HS-5 (cell line): ENCODE data around the gene SPINK9.

ENCODE experiments used
- DNase-seq: peaks from one replicate; pipeline ENCODE4 v3.0.0-alpha.2; 2012; ENCODE audit warnings: low read depth

SPINK9 gene

DNA sequence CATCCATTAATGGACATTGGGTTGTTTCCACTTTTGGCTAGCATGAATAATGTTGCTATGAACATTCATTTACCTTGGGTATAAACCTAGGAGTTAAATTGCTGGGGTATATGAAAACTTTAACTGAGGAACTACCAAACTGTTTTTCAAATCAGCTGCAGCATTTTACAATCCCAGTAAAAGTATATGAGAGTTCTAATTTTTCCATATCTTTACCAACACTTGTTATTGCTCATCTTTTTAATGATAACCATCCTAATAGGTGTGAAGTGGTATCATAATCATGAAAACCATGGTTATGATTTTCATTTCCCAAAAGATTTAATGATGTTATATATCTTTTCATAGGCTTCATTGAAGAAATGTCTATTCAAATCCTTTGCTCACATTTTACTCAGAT lies 32.9 kb downstream of the SPINK9 start:
- DNase-seq = no peak

DNA sequence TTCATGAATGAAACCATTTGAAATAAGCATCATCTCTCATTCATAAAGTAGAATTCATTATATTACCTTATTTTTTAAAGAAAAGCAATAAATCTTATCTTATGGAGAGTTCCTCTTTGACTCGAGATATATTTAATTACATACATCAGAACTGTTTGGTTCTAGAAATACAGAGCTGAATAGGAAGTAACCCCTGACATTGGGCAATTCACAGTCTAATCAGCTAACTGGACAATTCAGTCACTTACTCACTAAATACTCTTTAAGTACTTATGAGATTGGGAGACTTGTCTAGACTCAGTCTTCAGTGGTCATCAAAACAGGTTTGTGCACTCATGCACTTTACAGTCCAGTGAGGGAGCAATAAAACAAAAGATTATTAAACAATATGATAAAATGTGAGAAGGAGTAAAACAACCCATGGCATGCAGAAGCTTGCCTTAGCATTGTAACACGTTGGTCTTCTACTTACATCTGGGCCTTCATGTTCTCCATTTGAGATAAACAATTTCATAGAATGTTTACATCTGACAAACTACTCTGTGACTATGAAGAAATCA lies 36.9 kb downstream of the SPINK9 start:
- no peak for DNase-seq

DNA sequence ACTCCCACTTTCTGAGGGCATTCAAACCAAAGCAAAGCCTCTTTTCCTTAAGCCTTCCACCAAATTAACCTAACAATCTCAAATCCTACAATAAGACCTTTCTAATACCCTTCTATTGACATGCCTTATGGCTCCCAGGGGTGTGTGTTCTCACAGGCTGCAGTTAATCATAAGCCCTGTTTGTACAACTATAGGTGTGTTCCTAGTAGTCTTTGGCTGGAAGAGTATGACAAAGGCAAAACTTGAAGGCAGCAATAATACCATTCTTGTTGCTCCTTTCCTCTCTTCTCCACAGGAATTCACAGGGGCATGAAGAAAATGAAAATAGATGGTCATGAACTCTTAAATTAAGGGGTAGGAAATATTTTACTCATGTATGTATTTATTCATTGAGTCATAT lies 37.5 kb downstream of the SPINK9 start:
- DNase-seq = no peak

DNA sequence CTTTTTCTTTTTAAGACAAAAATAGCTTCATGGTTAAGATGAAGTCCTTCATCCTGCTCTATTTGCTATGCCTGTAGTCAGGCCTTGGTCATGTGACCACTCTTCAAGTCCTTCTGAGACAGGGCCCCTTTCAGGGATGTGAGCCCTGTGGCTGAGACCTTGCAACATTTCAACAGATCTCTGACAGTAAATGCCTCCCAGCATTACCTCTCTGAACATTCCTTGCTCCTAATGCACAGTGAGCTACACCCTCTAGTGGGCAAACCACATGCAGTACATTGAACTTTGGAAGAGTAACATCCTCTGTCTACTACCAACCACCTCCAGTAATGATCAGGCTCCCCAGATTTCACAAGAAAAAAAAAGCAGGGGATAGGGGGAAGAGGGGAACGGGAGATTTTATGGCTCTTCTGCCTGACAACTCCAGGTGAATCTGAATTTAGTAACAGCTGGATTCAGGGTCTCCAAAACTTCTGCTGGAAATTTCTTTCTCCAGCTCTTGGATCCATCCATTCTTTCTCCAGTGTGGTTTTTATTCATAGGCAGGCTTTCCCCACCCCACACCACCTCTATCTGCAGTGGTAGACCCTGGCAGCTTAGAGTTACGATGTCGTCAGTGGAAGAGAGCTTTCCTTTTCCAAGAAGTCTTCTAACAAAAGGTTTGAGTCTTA lies 39.5 kb downstream of the SPINK9 start:
- peak; percentile 29 for DNase-seq

GRCh38 chr5:148376198-148376597 lies 40.8 kb downstream of the SPINK9 start:
- no peak for DNase-seq

DNA sequence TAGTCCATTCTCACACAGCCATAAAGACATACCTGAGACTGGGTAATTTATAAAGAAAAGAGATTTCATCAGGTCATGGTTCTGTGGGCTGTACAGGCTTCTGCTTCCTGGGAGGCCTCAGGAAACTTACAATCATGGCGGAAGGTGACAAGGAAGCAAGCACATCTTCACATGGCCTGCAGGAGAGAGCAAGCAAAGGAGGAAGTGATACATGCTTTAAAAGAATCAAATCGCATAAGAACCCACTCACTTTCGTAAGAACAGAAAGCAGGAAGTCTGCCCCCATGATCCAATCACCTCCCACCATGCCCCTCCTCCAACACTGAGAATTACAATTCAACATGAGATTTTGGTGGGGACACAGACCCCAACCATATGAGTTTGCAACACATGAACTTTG lies 43.3 kb downstream of the SPINK9 start:
- DNase-seq = no peak

- no peak for DNase-seq
These were observed 44.0 kb downstream of the SPINK9 start for GRCh38 chr5:148379340-148379739.

DNA sequence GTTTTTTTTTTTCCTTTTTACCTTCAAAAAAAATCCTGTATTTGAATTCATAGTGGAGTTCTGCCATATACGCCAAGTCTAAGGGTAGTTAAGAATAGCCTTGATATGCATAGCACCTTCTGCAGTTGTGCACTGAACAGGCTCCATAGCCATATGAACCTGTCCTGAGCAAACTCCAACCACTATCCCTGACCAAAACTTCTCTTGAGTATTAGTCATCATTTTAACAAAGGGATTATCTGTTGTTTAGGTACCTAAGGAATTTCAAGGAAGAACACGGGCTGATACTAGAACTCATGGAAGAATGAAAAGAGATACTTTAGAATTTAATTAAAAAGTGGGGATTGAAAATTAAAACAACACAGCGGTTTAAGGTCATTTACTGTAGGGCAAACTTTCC lies 46.5 kb downstream of the SPINK9 start:
- no peak for DNase-seq

- DNase-seq = no peak
These were observed 47.6 kb downstream of the SPINK9 start for GRCh38 chr5:148382961-148383360.

DNA sequence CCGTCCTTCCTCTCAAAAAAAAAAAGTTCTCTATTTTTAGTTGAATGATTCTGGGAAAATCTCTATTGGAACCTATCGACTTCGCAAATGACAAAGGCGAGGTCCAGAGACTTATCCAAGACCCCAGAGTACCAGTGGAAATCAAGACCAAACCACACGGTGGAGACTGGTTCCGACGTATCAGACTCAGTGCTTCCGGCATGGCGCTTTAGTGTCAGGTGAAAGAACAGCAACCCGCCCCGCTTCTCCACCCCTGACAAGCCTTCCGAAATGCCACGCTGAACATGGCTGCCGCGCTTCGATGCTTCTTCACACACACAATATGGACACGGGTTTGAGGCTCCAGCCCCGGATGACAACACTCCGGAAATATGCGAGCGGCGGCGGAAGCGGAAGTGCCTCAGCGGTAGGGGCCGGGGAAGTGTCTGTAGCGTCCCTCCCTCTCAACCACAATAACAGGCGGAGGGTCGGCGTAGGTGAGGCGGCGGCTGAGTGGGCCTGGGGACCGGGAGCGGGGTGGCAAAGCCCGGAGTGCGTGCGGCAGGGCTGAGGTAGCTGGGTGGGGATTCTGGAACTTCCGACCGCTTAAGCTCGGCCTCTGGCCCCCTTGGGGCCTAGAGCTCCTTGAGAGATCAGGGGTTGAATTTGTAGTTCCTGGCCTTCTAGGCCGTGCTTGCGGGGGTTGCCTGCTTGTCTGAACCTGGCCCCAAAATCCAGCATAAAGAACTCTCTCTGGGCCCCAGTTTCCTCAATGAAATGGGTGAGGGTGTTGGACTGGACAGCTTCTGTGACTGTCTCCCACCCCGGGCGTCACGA lies 48.4 kb downstream of the SPINK9 start, which contains the start of gene FBXO38:
TSS of gene FBXO38 (plus strand) at position 395 of the 816 bp plus-strand sequence. CDS start 10,819 bp downstream, outside the sequence.
- DNase-seq = peak; percentile 86

GRCh38 chr5:148384380-148384737 lies 49.0 kb downstream of the SPINK9 start:
- DNase-seq = no peak

DNA sequence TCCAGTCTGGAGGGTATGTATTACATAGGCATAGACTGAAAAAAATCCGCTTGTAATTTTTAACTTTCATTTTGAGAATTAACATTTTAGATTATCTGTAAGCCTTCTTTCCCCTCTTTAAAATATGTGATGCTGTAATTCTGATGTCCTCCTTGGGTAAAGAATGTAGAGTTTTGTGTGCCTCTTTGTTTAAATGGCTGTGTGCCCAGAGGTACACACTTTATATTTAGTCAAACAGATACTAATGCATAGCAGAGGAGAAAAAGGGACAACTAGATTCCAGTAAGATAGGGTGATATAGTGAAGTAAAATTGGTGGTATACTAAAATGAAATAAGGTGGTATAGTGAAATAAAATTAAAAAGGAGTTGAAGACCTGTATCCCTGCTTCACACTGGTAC lies 49.7 kb downstream of the SPINK9 start:
- DNase-seq = no peak

GRCh38 chr5:148386041-148386440 lies 50.7 kb downstream of the SPINK9 start:
- DNase-seq = no peak

DNA sequence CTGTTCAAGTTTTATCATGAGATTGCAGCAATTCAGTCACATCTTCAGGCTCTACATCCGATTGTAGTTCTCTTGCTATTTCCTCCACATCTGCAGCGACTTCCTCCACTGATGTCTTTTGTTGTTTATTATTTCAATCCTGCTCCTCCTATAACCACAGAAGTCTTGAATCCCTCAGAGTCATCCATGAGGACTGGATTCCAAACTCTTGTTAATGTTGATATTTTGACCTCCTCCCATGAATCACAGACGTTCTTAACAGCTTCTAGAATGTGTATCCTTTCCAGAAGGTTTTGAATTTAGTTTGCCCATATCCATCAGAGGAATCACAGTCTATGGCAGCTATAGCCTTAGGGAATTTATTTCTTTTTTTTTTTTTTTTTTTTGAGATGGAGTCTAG lies 52.0 kb downstream of the SPINK9 start:
- peak; percentile 39 for DNase-seq

DNA sequence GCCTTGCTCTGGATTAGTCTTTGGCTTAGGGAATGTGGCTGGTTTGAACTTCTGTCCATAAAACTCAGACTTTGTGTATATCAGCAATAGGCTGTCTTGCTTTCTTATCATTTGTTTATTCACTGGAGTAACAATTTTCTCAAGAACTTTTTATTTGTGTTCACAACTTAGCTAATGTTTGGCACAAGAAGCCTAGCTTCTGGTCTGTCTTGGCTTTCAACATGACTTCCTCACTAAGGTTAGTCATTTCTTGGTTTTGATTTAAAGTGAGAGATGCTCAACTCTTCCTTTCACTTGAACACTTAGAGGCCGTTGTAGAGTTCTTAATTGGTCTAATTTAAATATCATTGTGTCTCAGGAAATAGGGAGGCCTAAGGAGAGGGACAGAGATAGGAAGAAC lies 53.3 kb downstream of the SPINK9 start:
- no peak for DNase-seq
